Measurements from ENCODE around the gene TFR2. TPM values are rescaled to one million over a fixed set of nuclear protein-coding genes. Genes with fewer than 3 reads are reported as not detected.

TFR2 gene
- total RNA-seq, 1 donor from 2014 or later = 2.2 TPM

GRCh38 chr7:100572949-100573675, 68.2 kb downstream of the TFR2 start:
- DNase-seq (ENCODE audit: low spot score) = no peak

- no peak for DNase-seq (ENCODE audit: low spot score)
These were observed 68.9 kb downstream of the TFR2 start for GRCh38 chr7:100572281-100572948.

- no peak for DNase-seq (ENCODE audit: low spot score)
These were observed 69.6 kb downstream of the TFR2 start for GRCh38 chr7:100571829-100572116.

- DNase-seq (ENCODE audit: low spot score) = no peak
These were observed 70.2 kb downstream of the TFR2 start for GRCh38 chr7:100570954-100571828.

Other genes with a start within 250 kb of the TFR2 start
- 4.3 TPM for gene ZCWPW1, start 212.8 kb downstream of the TFR2 start, total RNA-seq
- gene MEPCE, start 211.7 kb downstream of the TFR2 start, total RNA-seq = 33.7 TPM
- 32.4 TPM for gene PPP1R35, start 205.1 kb downstream of the TFR2 start, total RNA-seq
- not detected for gene SPACDR, start 177.3 kb downstream of the TFR2 start, total RNA-seq
- gene TSC22D4, start 162.3 kb downstream of the TFR2 start, total RNA-seq = 42.9 TPM
- gene NYAP1, start 157.6 kb downstream of the TFR2 start, total RNA-seq = 0.68 TPM
- 28.0 TPM for gene AGFG2, start 102.3 kb downstream of the TFR2 start, total RNA-seq
- gene SAP25, start 67.7 kb downstream of the TFR2 start, total RNA-seq = 2.8 TPM
- gene LRCH4, start 55.4 kb downstream of the TFR2 start, total RNA-seq = 52.4 TPM
- gene FBXO24, start 55.2 kb downstream of the TFR2 start, total RNA-seq = 0.29 TPM
- 76.4 TPM for gene PCOLCE, start 39.2 kb downstream of the TFR2 start, total RNA-seq
- gene MOSPD3, start 29.0 kb downstream of the TFR2 start, total RNA-seq = 18.0 TPM
- not detected for gene ACTL6B, start 14.9 kb upstream of the TFR2 start, total RNA-seq
- 225 TPM for gene GNB2, start 32.2 kb upstream of the TFR2 start, total RNA-seq
- 44.9 TPM for gene GIGYF1, start 52.7 kb upstream of the TFR2 start, total RNA-seq
- gene POP7, start 64.6 kb upstream of the TFR2 start, total RNA-seq = 28.0 TPM
- 0.68 TPM for gene EPO, start 78.9 kb upstream of the TFR2 start, total RNA-seq
- gene ZAN, start 92.0 kb upstream of the TFR2 start, total RNA-seq = not detected
- 58.4 TPM for gene EPHB4, start 186.0 kb upstream of the TFR2 start, total RNA-seq
- gene SLC12A9, start 211.2 kb upstream of the TFR2 start, total RNA-seq = 41.9 TPM
- gene TRIP6, start 225.8 kb upstream of the TFR2 start, total RNA-seq = 120 TPM
- 133 TPM for gene SRRT, start 233.6 kb upstream of the TFR2 start, total RNA-seq
- 4.6 TPM for gene UFSP1, start 248.2 kb upstream of the TFR2 start, total RNA-seq